Left hindlimb (tissue), 1 donor: ENCODE data around the gene GLRX.
"Not testable (repeated sequence)": the region's sequence is repeated elsewhere in the genome, so short reads cannot be mapped to it uniquely, and the experiment has no call there.

ENCODE experiments used
- DNase-seq: peaks from one replicate; pipeline ENCODE4 v3.0.0-alpha.2; 2018

The GLRX gene

DNA sequence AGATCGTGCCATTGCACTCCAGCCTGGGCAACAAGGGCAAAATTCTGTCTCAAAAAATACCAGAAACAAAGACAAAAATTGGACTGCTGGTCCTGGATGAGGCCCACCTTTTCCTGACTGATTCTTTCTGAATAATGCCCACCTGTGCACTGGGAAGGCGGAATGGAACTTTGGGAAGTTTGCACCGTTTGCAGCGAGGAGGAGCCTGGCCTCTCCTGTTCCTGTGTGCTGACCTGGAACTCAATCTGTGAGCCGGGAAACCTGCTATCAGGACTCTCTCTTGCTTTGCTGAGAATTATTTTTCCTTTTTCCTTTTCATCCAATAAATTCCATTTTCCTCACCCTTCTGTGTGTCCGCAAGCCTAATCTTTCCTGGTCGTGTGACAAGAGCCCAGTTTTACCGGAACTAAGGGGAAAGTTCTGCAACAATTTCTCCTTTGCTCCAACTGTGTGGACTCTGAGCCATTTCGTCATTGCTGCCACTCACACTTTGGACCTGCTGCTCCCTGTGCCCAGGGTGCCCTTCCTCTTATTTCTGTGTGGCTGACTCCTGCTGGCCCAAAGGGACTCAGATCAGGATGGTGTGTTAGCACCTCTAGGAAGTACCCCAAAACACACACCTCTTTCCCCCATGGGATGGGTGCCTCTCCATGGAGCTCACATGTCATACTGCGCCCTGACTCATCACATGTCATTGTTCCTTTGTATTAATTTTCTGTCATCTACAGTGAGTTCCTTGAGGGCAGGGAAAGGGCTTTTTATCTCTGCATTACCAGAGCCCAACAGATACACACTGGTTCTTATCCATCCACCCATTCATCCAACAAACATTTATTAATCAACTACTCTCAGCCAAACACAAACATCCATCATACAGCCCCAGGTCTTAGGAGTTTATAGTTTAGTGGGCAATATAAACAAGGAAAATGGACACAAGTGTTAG is 4.7 kb upstream of the GLRX start:
- no peak for DNase-seq

DNA sequence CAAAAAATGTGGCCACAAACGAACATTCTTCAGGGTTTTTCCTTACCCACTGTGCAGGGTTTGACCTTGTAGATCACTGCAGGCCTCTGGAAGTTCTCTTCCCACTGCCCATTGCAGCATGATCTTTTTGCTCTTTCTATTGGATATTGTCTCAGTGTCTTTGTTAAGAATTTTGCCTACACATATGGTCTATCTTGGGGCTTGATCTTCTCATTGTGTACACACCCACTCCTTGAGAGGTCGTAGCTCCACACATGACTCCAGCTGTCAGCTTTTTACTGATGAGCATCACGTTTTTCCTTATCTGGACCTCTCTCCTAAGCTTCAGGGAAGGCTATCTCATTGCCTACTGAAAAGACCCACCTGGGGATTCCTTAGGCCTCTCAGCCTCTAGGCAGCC is 3.0 kb upstream of the GLRX start:
- no peak for DNase-seq

DNA sequence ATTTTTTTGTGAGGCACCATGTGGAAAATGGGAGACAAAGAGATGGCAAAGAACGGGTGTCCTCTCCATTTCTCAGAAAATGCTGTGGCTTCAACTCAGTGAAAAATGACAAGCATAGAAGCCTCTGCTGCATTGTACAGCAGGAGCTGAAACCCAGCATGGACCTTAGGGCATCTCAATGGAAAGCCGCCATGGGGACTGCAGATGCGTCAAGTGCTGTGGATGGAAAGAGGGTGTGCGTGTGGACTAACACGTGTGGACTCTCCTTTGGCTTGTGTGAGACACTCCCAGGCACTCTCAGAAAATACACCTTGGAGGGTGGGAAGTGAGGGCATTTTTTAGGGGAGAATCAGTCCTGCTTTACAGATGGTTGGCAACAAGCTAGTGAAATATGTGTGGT is 2.2 kb upstream of the GLRX start:
- no peak for DNase-seq

DNA sequence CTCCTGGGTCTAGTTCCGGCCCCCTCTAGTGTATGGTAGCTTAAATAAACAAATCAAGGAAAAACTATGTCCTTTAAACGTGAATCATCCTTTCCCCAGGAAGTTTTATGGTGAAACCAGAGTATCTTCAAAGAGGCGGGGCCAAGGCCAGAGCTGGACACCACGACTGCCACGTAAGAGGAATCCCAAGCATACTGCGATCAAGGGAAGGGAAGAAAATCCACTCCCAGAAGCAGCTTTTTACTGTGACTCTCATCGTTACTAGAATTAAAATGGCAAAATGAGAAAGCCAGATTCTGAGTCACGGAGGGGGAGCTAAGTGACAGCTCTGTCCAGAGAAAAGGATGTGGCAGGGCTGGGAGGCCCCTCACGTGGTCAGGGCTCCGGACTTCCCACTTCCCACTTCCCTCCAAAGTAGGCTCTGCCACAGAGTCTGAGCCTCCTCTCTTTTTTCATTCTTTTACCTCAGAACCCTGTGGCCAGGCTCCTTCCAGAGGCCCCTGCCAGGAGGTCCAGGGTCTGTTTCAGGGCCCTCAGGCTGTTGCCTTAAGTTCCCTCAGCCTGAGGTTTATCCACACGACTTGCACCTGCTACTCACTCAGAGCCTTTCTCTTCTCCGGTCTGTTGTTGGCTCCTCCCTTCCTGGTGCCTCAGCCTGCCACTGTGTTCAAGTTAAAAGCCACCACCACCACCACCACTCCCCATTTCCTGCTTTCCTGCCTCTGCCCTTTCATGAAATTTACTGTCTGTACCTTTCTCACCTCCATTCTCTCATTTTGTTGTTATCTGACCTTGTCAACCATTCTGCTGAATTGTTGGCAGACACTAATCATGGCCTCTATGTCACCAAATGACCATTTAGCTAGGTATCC is 1.4 kb upstream of the GLRX start:
- peak; percentile 61 for DNase-seq

DNA sequence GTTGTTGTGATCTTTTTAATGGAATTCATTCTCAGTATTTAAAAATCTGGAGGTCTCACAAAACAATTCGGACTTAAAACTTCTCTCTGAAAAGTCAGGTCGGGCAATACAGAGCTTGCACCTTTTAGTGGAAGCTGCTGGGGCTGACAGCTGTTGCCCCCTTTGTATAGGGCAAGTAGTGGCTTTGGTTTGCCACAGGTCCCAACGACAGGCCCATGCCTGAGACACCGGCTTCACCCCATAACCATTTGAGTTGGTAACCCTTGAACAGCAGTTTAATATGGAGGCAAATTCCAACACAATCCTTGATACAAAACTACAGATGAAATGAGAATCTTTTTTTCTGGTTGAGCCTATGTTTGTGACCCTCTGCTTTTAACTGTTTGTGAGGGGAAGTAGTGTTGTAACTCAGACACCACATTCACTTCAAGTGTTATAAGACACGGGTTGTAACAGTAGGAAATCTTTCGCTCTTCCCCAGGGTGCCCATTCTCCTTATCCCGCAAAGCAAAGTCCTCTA is 752 bp upstream of the GLRX start:
- no peak for DNase-seq

DNA sequence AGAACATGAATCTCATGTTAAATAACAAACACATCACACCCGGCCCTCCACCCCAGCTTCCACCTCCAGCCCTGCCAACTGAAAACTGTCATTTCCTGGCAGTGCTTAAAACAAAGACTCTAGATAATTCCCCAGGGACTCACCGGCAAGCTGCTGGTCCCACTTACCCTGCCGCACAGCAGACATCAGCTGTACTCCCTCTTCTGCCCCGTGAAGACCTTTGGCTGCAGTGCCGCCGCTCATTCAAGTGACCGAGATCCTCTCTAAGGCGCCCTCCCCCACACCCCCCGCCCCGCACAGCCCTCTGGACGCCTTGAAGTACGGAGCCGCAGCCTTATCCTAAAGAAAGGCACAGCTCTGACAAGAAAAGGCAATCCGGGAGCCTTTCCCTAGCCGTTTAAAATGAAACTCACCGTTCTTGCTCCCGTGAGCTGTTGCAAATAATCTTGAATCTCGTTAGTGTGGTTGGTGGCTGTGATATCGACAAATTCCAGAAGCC is 434 bp downstream of the GLRX start:
- DNase-seq = peak; percentile 71

DNA sequence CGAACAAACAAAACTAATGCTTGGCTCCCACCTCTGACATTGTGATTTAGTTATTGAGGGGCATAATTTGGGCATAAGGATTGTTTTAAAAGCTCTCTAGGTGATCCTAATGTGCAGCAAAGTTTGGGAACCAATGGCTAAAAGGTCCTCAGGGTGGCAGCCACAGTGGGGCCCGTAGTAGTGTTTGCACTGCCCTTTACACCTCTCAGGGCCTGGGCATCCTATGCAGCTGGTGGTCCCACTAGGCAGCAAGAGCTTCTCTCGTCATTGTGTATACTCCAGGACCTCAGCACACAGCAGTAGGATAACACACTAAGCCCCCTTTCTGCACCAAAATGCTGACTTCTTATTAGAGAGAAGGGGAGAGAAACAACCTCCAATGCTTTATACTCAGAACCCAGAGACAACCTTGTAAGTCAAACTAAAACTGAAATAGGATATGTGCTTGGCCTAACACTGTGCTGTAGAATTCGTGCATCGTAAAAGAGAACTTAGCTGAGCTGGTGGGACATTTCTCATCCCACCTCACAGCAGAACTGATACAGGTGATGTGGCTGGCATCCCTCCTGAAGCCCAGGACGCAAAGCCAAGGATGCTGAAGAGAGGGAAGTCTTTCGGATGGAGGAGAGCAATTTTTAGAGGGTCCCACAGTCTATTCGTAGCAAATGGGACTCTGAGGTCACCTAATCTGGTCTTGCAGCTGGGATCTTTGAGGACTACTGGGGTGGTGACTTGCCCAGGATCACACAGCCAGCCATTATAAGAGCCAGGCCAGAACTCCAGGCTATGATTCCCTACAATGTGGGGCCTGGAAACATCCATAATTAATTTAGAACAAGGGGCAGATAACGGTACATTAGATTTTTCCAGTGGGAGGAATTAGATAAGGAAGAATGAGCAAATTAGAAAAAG is 1.2 kb downstream of the GLRX start:
- DNase-seq = no peak

DNA sequence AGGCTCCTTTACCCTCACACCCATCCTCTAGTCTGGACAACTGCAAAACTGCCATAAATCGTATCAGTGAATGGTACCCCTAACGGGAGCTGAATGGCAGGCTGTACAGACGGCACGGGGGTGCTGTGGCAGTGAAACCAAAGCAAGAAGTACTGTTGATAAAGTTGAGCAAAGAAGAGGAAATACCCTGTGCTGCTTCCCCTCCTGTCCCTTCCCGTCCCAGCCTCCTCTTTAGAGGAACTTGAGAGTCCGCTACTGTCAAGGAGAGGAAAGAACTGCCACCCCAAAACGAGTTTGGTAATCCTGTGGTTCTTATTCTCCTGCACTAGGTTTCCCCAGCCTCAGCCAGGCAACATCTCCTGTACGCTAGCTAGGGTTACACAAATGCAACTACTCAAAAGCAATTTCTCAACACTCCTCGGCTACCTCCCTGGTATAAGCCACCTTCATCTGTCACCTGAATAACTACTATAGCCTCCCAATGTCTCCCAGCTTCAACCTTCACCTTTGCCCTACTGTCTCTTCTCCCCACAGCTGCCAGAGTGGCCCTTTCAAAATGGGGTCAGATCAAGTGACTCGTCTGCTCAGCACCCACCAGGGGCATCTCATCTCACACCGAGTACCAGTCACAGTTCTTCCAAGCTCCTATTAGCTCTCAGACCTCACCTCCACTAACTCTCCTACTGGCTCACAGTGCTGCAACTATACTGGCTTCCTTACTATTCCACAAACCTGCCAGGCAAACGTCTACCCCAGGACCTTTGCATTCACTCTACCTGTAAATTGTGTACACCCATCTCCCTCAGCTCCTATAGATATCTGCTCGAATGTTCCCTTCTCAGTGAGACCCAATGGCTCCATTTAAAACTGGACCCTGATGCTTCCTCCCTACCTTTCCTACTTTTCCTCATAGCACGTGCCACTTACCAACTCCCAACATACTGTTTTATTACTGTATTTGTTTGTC is 4.1 kb downstream of the GLRX start:
- DNase-seq = no peak

DNA sequence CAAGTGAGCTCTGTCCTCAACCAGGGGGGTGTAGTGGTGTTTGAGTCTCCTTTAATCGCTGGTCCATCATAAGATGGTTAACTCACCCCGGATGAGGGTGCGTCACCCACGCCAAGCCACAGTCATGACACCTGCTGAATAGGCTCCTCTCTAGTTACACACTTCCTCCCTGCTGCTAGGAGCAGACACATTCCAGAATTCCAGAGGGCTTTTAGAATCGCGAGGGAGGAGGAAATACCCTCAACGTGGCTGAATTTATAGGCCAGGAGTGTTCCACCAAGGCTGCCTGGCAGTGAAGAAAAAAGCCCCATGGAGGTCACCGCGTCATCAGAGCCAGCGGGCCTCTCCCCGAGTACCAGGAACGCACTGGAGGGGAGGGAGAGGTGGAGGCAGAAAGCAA is 5.1 kb downstream of the GLRX start:
- no peak for DNase-seq

DNA sequence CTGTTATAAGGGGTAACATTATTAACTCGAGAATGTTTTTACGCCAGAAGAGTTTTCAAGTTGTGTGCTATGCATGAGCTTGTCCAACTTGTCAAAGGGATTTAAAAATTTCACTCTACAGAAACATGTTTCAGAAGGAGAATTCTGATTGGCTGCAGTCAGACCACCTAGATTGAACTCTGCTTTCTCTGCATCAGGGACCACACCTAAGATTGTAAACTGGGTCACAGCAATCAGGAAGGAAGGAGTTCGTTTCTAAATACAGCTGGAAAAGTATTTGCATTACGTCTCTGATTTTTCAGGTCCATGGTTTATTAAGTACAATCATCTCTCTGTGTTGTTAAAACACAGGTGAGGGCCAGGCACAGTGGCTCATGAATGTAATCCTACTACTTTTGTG is 5.8 kb downstream of the GLRX start:
- DNase-seq = no peak

DNA sequence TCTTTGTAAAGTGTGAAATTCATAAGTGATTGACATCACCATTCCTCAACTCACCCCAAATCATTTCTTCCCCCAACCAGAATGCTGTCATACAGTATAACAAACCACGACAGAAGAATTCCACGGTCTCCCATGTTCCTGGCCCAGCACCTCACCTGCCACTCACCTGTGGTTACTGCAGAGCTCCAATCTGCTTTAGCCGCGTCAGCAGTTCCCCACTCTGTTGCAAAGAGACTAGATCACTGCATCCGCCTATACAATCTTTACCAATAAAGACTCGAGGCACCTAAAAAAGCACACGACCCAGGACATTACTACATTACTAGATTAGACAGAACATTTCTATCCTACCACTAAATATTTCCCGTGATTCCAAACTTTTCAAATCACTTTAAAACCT is 6.2 kb downstream of the GLRX start:
- DNase-seq = no peak

DNA sequence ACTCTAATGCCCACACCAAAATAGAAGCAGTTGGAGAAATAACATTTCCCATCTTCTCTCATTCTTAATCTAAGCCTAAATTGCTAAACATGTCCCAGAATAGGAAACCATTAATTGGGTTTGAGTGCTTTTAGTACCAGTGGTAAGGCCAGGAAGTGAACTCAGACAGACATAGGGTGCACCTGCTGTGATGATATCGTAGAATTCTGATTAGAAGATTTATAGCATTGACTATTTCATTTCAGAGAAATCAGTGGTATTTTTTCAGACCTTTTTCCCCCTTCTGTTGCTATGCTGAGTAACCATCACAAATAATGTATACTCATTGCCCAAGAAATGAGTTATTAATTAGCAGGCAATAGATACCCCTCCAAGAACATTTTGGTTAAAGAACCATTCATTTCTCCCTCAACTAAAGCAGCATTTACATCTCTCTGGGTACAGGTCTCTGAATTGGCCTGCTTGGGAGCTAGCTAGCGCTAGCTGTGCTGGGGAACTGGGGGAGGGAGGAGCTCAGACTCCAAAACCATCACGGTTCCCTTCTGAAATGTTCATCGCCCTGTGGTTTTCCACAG is 7.3 kb downstream of the GLRX start:
- DNase-seq = no peak

DNA sequence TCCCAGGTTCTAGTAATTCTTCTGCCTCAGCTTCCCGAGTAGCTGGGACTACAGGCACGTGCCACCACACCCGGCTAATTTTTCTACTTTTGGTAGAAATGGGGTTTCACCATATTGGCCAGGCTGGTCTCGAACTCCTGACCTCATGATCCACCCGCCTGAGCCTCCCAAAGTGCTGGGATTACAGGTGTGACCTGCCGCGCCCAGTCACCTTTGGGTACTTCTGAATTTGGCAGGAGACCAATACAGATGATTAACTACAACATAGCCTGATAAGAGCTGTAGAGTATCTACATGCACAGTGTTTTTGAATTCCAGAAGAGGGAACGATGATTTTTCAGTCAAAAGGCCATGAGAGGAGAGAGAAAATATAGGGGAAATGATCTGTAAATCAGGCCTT is 9.5 kb downstream of the GLRX start:
- DNase-seq = not testable (repeated sequence)

DNA sequence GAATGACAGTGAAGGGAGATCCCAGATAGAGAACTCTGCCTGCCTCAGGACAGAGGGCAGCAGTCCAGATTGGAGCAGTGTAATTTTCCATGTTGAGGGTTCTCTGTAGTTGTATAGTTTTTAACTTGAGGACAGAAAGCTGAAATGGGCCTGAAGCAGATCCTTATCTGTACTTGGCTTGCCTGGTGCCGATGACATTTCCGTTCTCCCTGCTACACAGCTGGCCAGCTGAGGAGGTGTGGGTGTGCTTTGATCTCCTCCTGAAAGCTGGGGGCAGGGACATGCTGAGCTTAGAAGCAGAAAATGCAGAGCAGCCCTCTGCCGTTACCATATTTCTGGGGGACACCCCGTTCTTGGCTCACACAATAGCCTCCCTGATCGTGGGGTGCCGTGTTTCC is 10.5 kb downstream of the GLRX start:
- DNase-seq = no peak

DNA sequence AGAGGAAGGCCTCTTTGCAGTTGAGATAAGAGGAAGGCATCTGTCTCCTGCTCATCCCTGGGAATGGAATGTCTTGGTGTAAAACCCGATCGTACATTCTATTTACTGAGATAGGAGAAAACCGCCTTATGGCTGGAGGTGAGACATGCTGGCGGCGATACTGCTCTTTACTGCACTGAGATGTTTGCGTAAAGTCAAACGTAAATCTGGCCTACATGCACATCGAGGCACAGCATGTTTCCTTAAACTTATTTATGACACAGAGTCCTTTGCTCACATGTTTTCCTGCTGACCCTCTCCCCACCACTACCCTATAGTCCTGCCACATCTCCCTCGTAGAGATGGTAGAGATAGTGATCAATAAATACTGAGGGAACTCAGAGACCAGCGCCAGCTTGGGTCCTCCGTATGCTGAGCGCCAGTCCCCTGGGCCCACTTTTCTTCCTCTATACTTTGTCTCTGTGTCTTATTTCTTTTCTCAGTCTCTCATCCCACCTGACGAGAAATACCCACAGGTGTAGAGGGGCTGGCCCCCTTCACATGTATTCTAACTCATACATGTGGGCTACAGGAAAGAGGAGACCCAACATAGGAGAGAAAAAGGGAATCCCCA is 11.0 kb downstream of the GLRX start:
- not testable (repeated sequence) for DNase-seq

DNA sequence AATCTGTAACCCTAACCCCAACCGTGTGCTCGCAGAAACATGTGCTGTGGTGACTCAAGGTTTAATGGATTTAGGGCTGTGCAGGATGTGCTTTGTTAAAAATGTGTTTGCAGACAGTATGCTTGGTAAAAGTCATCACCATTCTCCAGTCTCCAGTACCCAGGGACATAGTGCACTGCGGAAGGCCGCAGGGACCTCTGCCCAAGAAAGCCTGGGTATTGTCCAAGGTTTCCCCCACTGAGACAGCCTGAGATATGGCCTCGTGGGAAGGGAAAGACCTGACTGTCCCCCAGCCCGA is 11.5 kb downstream of the GLRX start:
- not testable (repeated sequence) for DNase-seq

DNA sequence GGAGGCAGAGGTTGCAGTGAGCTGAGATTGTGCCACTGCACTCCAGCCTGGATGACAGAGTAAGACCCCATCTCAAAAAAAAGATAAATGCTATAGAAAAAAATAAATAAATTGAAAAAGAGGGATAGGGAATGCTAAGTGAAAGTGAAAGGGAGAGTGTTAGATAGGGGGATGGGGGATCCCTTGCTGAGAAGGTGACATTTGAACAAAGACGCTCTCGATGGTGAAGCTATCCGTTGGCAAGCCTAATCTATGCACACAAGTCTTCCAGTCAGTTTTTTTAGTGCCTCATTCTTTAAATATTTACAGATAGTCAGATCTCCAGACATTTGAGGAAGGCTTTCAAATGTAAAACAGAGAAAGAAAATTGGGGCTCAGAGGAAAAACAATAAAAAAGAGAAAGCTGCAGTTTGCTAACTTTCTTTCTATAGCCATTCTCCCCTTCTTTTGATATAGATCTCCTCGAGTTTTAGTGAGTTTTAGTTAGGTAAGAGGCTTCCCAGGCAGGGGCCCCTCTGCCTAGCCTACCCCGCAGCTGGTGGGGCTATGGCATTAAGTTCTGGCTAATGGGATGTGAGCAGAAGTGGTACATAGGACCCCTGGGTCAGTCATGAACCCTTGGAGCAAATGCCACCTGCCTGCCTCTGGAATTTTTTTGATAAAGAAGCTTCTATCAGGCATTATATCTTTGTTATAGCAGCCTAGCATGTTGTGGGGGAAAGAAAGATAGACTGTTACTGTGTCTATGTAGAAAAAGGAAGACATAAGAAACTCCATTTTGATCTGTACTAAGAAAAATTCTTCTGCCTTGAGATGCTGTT is 12.0 kb downstream of the GLRX start:
- no peak for DNase-seq

DNA sequence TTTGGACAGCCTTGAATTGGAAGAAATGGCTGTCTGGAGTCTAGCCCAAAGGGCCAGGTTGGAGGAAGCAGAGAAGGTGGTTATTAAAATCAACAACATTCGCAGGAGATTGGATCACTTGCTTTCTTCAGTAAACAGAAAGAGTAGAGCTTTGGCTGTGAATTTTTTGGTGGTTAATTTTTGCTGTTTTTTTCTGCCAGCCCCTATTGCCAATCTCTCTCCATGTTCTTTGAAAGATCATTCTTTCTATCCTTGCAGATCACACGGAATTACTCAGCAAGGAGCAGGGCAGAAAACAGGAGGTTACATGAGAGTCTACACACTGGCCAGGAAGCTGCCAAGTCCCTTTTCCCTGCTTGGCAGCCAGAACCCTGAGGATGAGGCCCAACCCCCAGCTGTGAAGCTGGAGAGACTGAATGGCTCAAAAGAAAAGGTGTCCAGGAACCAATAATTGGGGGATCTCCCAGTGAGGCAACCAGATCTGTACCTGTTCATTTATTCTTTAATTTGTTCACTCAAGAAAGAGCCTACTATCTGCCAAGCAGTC is 13.0 kb downstream of the GLRX start:
- no peak for DNase-seq

DNA sequence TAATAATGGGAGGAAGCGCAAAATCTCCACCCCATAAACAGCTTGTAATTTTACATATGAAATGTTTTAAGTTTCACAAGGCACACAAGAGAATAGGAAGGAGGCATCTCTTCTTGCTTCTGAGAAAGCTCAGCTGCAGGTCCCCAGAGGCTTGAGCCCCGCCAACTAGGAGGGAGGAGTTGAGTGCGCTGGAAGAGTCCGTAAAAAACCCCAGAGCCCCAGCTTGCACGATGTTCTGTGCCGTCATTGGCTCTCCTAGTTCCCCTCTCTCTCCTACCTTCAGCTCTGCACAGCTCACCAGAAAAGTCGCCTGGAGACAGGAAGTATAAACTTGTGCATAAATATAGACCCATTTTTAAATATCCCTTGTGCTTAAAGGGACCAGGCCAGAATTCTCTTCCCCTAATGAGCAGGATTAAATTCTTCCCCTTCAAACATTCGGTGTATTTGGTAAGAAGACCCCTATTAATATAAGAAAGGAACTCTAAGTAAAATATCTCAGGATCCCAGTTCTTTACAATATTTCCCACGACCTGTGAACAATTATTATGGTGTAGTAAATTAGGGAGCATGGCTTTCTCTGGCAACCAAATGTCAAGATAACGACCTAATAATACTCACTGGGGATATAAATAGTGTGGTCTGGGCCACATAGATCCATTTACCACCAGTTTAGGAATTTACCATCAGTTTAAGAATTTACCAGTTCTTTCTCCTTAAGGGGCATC is 13.7 kb downstream of the GLRX start:
- DNase-seq = peak; percentile 82
